Memory B cell (primary cell): ENCODE data around the gene PSMB7.

Experiments
- ATAC-seq: fragments of 150-1000 bp; cut with Tn5 transposase; 2 replicates; pipeline ENCODE4 v1.10.0; 2021; ENCODE audit warnings: low read depth, mild to moderate bottlenecking, moderate library complexity
- DNase-seq, 2 donors: peaks; one replicate each; pipeline ENCODE4 v3.0.0; 2022; ENCODE audit warnings: low spot score in 2 of 2
- H3K27ac Mint-ChIP-seq: one replicate; pipeline ENCODE4 v1.8.0; 2022; ENCODE audit warnings: mild to moderate bottlenecking, moderate library complexity, mixed read lengths
- H3K27me3 Mint-ChIP-seq: one replicate; pipeline ENCODE4 v1.8.0; 2022; ENCODE audit warnings: mixed read lengths
- H3K36me3 Mint-ChIP-seq: one replicate; pipeline ENCODE4 v1.8.0; 2022; ENCODE audit warnings: mild to moderate bottlenecking, mixed read lengths
- H3K4me1 Mint-ChIP-seq: one replicate; pipeline ENCODE4 v1.8.0; 2022; ENCODE audit warnings: mixed read lengths
- H3K4me3 Mint-ChIP-seq: one replicate; pipeline ENCODE4 v1.8.0; 2022; ENCODE audit warnings: mild to moderate bottlenecking, moderate library complexity, mixed read lengths
- H3K9me3 Mint-ChIP-seq: one replicate; pipeline ENCODE4 v1.8.0; 2022; ENCODE audit warnings: mixed read lengths

PSMB7 gene

DNA sequence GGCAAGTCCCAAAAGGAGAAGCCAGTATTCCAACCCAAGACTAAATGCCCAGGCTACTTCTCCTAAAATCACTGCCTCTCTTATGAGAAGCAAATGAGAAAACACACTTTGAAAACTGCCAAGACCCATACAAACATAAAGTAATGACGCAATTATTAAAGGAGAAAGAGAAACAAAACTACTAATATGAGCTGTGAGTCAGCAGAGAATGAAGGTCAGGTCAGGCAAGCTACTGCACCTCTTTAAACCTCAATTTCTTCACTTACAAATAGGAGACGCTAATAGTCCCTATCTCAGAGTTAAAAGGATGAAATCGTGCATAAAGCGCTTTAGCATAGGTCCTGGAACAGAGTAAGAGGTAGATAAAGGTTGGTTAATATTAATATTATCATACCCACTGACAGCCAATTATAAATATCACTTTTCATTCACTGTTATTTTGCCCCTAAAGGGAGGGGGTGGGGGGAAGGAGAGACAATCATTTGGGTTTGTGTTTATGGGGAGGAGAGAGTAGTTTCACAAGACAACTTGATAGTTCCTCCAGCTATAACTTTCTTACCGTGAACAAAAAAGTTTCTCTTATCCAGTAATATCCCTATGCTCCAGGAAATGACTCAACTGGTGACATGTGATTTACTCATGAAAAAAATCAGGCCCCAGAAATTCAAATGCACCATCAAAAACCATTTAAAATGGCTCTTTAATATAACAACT lies 3.6 kb downstream of the PSMB7 start:
- Mint-ChIP-seq H3K27ac (no peak overlapping the region), H3K4me3 (no peak overlapping the region), H3K9me3 (no peaks in the 10 kb centered on the region), H3K27me3 (no peaks in the 10 kb centered on the region), H3K4me1 (peaks cover 11% of the 10 kb centered on the region), H3K36me3 (peaks cover 22% of the 10 kb centered on the region)
- ATAC-seq (no peak), DNase-seq (no peak)

- Mint-ChIP-seq H3K27ac (no peak overlapping the region), H3K36me3 (peaks cover 32% of the 10 kb centered on the region), H3K4me1 (peaks cover 11% of the 10 kb centered on the region), H3K9me3 (no peaks in the 10 kb centered on the region), H3K27me3 (no peaks in the 10 kb centered on the region), H3K4me3 (no peak overlapping the region)
- DNase-seq (no peak), ATAC-seq (no peak)
Measured at GRCh38 chr9:124410321-124410913, 4.8 kb downstream of the PSMB7 start.

- H3K4me3 Mint-ChIP-seq = no peak overlapping the region
- H3K4me1 Mint-ChIP-seq = peaks cover 7% of the 10 kb centered on the region
- H3K27ac Mint-ChIP-seq = no peak overlapping the region
- DNase-seq = no peak
- H3K27me3 Mint-ChIP-seq = no peaks in the 10 kb centered on the region
- no peak for ATAC-seq
- H3K9me3 Mint-ChIP-seq = no peaks in the 10 kb centered on the region
- peaks cover 36% of the 10 kb centered on the region for H3K36me3 Mint-ChIP-seq
Measured at GRCh38 chr9:124409410-124409809, 5.8 kb downstream of the PSMB7 start.

DNA sequence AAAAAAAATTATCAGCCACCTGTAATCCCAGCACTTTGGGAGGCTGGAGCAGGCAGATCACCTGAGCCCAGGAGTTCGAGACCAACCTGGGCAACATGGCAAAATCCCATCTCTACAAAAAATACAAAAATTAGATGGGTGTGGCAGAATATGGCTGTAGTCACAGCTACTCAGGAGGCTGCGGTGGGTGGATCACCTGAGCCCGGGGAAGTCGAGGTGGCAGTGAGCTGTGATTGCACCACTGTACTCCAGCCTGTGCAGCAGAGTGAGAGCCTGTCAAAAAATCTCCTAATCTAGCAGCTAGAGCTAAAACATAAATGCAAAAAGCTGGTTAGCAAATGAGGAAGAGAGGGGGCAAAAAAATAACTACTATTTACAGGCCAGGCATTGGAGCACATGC lies 12.0 kb downstream of the PSMB7 start:
- H3K27me3 Mint-ChIP-seq = no peaks in the 10 kb centered on the region
- peaks cover 30% of the 10 kb centered on the region for H3K36me3 Mint-ChIP-seq
- DNase-seq (no peak), ATAC-seq (no peak)
- H3K4me3 Mint-ChIP-seq = no peak overlapping the region
- H3K27ac Mint-ChIP-seq = no peak overlapping the region
- H3K9me3 Mint-ChIP-seq = no peaks in the 10 kb centered on the region
- peaks cover 10% of the 10 kb centered on the region for H3K4me1 Mint-ChIP-seq

DNA sequence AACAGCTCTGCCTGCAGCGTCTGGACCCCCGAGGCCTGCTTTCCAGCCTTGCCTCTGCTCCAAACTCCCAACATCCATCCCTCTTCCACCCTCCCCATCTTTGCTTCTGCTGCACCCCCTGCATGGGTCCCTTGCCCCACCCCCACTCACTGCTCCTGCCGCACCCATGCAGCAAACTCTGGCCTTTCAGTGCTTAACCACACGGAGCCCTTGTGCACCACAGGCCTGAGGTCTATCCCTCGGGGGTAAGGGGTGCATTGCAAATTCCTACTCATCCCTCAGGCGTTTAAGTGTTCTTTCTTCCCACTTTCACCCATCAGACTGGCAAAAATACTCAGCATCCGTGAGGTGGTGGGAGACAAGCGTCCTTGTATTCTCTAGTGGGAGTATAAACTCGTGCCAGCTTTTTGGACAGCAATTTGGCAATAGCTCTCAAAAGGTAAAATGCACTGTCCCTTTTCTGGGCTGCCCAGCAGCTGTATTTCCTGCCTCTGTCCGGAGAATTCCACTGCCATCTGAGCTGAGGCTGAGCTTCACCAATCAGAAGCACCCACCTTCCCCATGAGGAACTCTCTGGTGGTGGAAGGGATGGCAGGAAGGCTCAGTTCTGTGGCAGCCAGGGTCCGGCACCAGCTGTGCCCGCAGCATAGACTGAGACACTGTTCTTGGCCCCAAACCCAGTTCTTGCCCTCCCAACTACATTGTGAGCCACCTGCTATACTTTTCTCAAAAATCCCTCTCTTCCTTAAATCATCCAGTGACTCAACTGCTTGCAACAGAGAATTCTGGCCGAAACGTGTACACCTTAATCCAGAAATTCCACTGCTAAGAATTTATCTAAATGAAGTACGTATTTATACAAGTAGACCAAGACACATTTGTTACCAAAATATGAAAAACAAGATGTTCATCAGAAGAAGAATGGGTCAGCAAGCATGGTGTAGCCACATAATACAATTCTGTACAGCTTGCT lies 15.0 kb downstream of the PSMB7 start:
- H3K27ac Mint-ChIP-seq = no peak overlapping the region
- H3K36me3 Mint-ChIP-seq = peaks cover 21% of the 10 kb centered on the region

DNA sequence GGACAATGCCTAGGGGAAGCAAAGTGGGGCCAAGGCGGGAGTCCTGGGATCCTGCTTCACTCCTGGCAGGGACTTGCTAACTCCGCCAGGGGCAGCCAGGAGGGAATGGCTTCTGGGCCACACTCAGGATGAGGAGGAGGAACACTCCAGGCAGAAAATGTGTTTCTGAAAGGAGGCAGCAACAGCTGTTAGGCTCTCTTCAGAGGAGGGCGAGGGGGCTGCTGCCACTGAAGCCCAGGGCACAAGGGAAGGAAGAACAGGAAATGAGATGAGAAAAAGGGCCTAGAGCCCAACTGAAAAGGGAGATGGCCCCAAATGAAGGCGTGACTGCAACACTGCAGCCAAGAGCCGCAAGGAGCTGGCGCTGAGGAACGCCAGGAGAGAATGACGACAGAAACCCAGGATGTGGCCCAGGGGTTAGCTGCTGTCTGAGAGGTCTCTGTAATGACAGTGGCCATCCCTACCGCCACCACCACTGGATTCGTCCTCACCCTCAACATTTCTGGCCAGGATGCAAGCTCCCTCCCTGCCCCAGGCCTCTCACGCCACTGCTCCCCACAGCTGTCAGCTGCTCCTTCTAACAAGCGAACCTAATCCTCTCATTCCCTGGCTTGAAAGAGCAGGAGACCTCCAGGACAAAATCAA lies 15.8 kb downstream of the PSMB7 start:
- Mint-ChIP-seq H3K4me1 (peaks cover 10% of the 10 kb centered on the region), H3K27me3 (no peaks in the 10 kb centered on the region), H3K27ac (peak overlapping the region; percentile 25), H3K9me3 (no peaks in the 10 kb centered on the region), H3K4me3 (no peak overlapping the region), H3K36me3 (peaks cover 20% of the 10 kb centered on the region)
- no peak for DNase-seq
- ATAC-seq = no peak

More for the DNA sequence above, 15.0 kb downstream of the PSMB7 start:
- Mint-ChIP-seq H3K9me3 (no peaks in the 10 kb centered on the region), H3K27me3 (no peaks in the 10 kb centered on the region), H3K4me3 (no peak overlapping the region), H3K4me1 (peaks cover 10% of the 10 kb centered on the region)
- ATAC-seq = no peak
- DNase-seq = no peak

- H3K9me3 Mint-ChIP-seq = no peaks in the 10 kb centered on the region
- ATAC-seq (no peak), DNase-seq (no peak)
- peaks cover 10% of the 10 kb centered on the region for H3K4me1 Mint-ChIP-seq
- H3K27me3 Mint-ChIP-seq = no peaks in the 10 kb centered on the region
- no peak overlapping the region for H3K4me3 Mint-ChIP-seq
- H3K36me3 Mint-ChIP-seq = peaks cover 14% of the 10 kb centered on the region
- no peak overlapping the region for H3K27ac Mint-ChIP-seq
Measured at GRCh38 chr9:124398191-124398935, 16.9 kb downstream of the PSMB7 start.

DNA sequence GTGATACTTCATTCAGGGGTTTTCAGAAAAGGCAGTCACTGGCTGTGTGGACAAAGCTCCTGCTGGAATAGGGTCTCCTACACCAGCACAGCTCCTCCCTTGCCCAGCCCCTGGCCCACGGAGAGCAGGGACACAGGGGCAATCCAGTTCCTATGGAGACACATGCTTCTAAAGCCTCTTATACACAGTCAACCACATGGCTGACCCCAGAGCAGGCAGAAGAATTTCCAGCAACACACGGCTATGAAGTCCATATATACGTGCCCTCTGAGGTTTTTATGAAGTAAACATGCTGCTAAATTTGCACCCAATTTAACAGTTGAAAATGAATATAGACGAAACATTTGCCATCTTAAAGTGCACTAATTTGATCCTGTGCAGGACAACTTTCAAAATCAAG lies 19.4 kb downstream of the PSMB7 start:
- Mint-ChIP-seq H3K27ac (no peak overlapping the region), H3K4me1 (peaks cover 8% of the 10 kb centered on the region), H3K36me3 (peaks cover 11% of the 10 kb centered on the region), H3K27me3 (no peaks in the 10 kb centered on the region), H3K4me3 (no peak overlapping the region), H3K9me3 (no peaks in the 10 kb centered on the region)
- no peak for ATAC-seq
- DNase-seq = no peak

GRCh38 chr9:124394596-124394995 lies 20.6 kb downstream of the PSMB7 start:
- ATAC-seq = no peak
- Mint-ChIP-seq H3K27me3 (no peaks in the 10 kb centered on the region), H3K9me3 (no peaks in the 10 kb centered on the region), H3K36me3 (peaks cover 10% of the 10 kb centered on the region), H3K4me1 (peaks cover 9% of the 10 kb centered on the region), H3K4me3 (no peak overlapping the region), H3K27ac (no peak overlapping the region)
- DNase-seq = no peak

- Mint-ChIP-seq H3K4me3 (no peak overlapping the region), H3K4me1 (peaks cover 14% of the 10 kb centered on the region)
- ATAC-seq = no peak
Measured at GRCh38 chr9:124394167-124394566, 21.1 kb downstream of the PSMB7 start.

DNA sequence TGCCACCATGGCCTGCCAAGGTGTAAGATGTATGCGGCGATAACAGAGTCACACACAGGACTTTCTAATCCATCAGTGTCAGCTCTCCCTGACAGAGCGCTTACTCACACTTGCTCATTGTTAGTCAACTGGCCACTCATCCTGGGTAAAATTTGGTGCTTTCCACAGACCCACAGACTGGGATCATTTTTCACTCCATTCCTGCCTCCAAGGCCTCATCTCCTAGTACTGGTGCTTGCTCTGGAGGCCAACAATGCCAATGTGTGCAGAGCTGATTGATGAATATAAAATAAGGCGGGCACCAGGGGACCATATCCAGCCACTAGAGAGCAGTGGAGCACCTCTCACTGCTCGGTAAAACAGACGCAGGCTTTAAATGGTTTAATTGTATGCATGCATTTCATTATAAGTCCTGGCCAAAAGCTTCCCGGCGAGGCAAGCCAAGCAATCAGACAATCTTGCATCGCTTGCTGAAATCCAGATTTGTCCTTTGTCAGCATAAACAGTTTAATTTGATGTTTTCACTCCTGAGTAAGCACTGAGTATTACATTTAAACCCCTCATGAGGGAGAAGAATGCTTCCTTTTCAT lies 22.3 kb downstream of the PSMB7 start:
- ATAC-seq (no peak), DNase-seq (no peak)
- Mint-ChIP-seq H3K4me1 (peaks cover 21% of the 10 kb centered on the region), H3K9me3 (no peaks in the 10 kb centered on the region), H3K36me3 (peaks cover 11% of the 10 kb centered on the region), H3K27ac (no peak overlapping the region), H3K27me3 (no peaks in the 10 kb centered on the region), H3K4me3 (no peak overlapping the region)

More at GRCh38 chr9:124394167-124394566, 21.1 kb downstream of the PSMB7 start:
- Mint-ChIP-seq H3K27me3 (no peaks in the 10 kb centered on the region), H3K9me3 (no peaks in the 10 kb centered on the region), H3K27ac (no peak overlapping the region), H3K36me3 (peaks cover 11% of the 10 kb centered on the region)
- no peak for DNase-seq

- peaks cover 11% of the 10 kb centered on the region for H3K36me3 Mint-ChIP-seq
- H3K27ac Mint-ChIP-seq = no peak overlapping the region
- DNase-seq (no peak), ATAC-seq (no peak)
- peaks cover 26% of the 10 kb centered on the region for H3K4me1 Mint-ChIP-seq
- H3K4me3 Mint-ChIP-seq = no peak overlapping the region
- H3K27me3 Mint-ChIP-seq = no peaks in the 10 kb centered on the region
- H3K9me3 Mint-ChIP-seq = no peaks in the 10 kb centered on the region
Measured at GRCh38 chr9:124392254-124392870, 22.9 kb downstream of the PSMB7 start.
